Keratinocyte (primary cell): ENCODE measurements around the gene CDK14. TPM values are rescaled to one million over a fixed set of nuclear protein-coding genes. Genes with fewer than 3 reads are reported as not detected.

Experiments
- DNase-seq: peaks from one replicate; pipeline ENCODE4 v3.0.0-alpha.2; 2011; ENCODE audit warnings: low read depth, missing footprints, low spot score
- FAIRE-seq: peaks from 2 replicates; lab custom pipeline; 2011; peaks lifted over from hg19 to GRCh38; lab: Jason Lieb, UNC
- H2AFZ ChIP-seq: 2 replicates; pipeline ENCODE4 v1.6.0; 2012; ENCODE audit warnings: low read length, control low read depth, inconsistent platforms; ENCODE audit not compliant: control insufficient read depth
- H3K27ac ChIP-seq: 2 replicates; pipeline ENCODE4 v1.5.1; 2011; ENCODE audit warnings: low read length; ENCODE audit not compliant: control insufficient read depth, insufficient read depth
- H3K27me3 ChIP-seq: 3 replicates; pipeline ENCODE4 v1.6.0; 2011; ENCODE audit warnings: low read length; ENCODE audit not compliant: control insufficient read depth, insufficient read depth; ENCODE audit errors: extremely low read depth
- H3K36me3 ChIP-seq, 2 experiments: 2 replicates in 1 of 2; 3 replicates in 1 of 2; pipeline ENCODE4 v1.5.1; 2011; ENCODE audit warnings: low read length in 2 of 2, mild to moderate bottlenecking in 1 of 2; ENCODE audit not compliant: control insufficient read depth in 2 of 2, insufficient read depth in 2 of 2; ENCODE audit errors: extremely low read depth in 1 of 2
- H3K4me1 ChIP-seq: 3 replicates; pipeline ENCODE4 v1.5.1; 2011; ENCODE audit warnings: low read length; ENCODE audit not compliant: control insufficient read depth, insufficient read depth; ENCODE audit errors: extremely low read depth
- H3K4me2 ChIP-seq: 3 replicates; pipeline ENCODE4 v1.6.0; 2011; ENCODE audit warnings: low read depth, low read length; ENCODE audit not compliant: control insufficient read depth, insufficient read depth; ENCODE audit errors: extremely low read depth
- H3K4me3 ChIP-seq, 3 experiments: fragments of 200-600 bp in 1 of 3; sonication (generic) in 1 of 3; 2 replicates in 2 of 3; 3 replicates in 1 of 3; pipeline ENCODE4 v1.5.1; 2011 to 2016; ENCODE audit warnings: low read length in 3 of 3, mild to moderate bottlenecking in 3 of 3, control low read depth in 2 of 3, inconsistent platforms in 1 of 3, low read depth in 1 of 3, mixed read lengths in 1 of 3, mixed run types in 1 of 3, moderate library complexity in 1 of 3; ENCODE audit not compliant: control insufficient read depth in 2 of 3, insufficient read depth in 2 of 3; ENCODE audit errors: extremely low read depth in 1 of 3
- H3K79me2 ChIP-seq: 2 replicates; pipeline ENCODE4 v1.6.0; 2012; ENCODE audit warnings: low read length; ENCODE audit not compliant: control insufficient read depth, insufficient read depth
- H3K9ac ChIP-seq: 3 replicates; pipeline ENCODE4 v1.6.0; 2011; ENCODE audit warnings: low read length; ENCODE audit not compliant: control insufficient read depth, insufficient read depth; ENCODE audit errors: extremely low read depth
- H3K9me1 ChIP-seq: 3 replicates; pipeline ENCODE4 v1.6.0; 2011; ENCODE audit warnings: low read length; ENCODE audit not compliant: control insufficient read depth, insufficient read depth; ENCODE audit errors: extremely low read depth
- H3K9me3 ChIP-seq: 2 replicates; pipeline ENCODE4 v1.5.1; 2012; ENCODE audit warnings: low read depth, low read length; ENCODE audit not compliant: control insufficient read depth
- H4K20me1 ChIP-seq: 3 replicates; pipeline ENCODE4 v1.6.0; 2011; ENCODE audit warnings: low read length; ENCODE audit not compliant: control insufficient read depth, insufficient read depth; ENCODE audit errors: extremely low read depth
- EZH2 ChIP-seq: IDR thresholded peaks from one replicate; pipeline ENCODE4 v1.6.1; 2012; ENCODE audit warnings: inconsistent platforms, mild to moderate bottlenecking, low read length, moderate library complexity
- dilution Hi-C: fragments of 300-500 bp; cut with MboI; formaldehyde crosslinking; loops from one replicate; pipeline ENCODE4 v1.7.0; 2020; ENCODE audit warnings: low sequenced_read_pairs; ENCODE audit not compliant: extremely low pct_ligation_motif_present
- polyA plus RNA-seq, 5 experiments: library from polyadenylated mRNA; depleted of rRNA in 3 of 5; stranded (reverse) in 3 of 5; stranded (forward) in 1 of 5; unstranded in 1 of 5; fragments of >200 nt; gene quantifications; 1 replicate in 1 of 5; 2 replicates in 3 of 5; 3 replicates in 1 of 5; pipeline versions ENCODE4 v1.2.1 to v1.2.3, GENCODE V29; 2011 to 2012; ENCODE audit warnings: missing spikeins in 2 of 5, low read depth in 1 of 5, low replicate concordance in 1 of 5
- TF ChIP-seq, protein P1 (sequence below), 3 experiments: IDR thresholded peaks in 1 of 3; conservative IDR thresholded peaks in 1 of 3; optimal IDR thresholded peaks in 1 of 3; 2 replicates in 2 of 3; 3 replicates in 1 of 3; pipeline versions ENCODE3 to v1.5.1; 2011; ENCODE audit warnings: low read length in 3 of 3, mild to moderate bottlenecking in 3 of 3, moderate library complexity in 2 of 3, control low read depth in 1 of 3, inconsistent platforms in 1 of 3; ENCODE audit not compliant: insufficient read depth in 2 of 3; ENCODE audit errors: extremely low read depth in 1 of 3

CDK14 gene
- polyA plus RNA-seq, 1 donor (not counting 4 experiments of a cell fraction or from before 2014, with no cell fraction given): 4.0 TPM

DNA sequence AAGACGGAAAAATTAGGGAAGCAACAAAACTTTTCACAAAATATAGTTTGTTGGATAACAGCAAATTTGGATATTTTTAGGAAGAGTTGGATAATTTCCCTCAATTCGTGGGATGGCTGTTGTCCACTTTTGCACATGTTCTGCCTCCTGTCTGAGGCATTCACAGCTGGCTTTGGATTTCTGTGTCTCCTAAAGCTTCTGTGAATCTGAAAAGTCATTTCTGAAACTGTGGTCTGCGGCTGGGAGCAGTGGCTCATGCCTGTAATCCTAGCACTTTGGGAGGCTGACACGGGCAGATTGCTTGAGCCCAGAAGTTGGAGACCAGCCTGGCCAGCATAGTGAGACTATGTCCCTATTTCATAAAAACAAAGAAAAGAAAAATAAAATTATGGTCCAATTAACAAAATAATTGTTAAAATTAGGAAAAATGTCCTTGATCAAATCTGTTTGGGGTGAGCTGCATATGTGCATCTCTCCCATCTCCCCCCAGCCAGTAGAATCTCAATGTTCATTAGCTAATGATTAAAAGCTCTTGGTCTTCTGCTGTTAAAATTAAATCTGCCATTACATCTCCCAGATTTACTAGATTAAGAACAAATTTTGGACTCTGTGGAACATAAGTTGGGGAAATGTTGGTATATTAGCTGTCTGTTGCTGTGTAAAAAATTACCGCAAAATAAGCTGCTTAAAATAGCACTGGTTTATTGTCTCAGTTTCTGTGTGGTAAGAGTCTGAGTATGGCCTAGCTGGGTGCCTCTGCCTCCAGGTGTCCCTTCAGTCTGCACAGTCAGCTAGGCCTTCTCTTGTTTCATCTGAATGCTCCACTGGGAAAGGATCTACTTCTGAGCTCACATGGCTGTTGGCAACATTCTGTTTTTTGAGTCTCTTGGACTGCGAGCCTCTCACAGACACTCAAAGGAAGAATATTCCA is 336.1 kb downstream of the CDK14 start:
- Histone ChIP-seq H2AFZ (no peak overlapping the region), H3K9me1 (no peaks in the 10 kb centered on the region), H4K20me1 (no peaks in the 10 kb centered on the region), H3K79me2 (no peaks in the 10 kb centered on the region), H3K9ac (no peak overlapping the region), H3K4me1 (no peaks in the 10 kb centered on the region), H3K27me3 (no peaks in the 10 kb centered on the region), H3K36me3 (no peaks in the 10 kb centered on the region), H3K4me2 (no peak overlapping the region), H3K9me3 (no peaks in the 10 kb centered on the region), H3K27ac (no peak overlapping the region), H3K4me3 (no peak overlapping the region)
- TF ChIP-seq, protein P1, sequence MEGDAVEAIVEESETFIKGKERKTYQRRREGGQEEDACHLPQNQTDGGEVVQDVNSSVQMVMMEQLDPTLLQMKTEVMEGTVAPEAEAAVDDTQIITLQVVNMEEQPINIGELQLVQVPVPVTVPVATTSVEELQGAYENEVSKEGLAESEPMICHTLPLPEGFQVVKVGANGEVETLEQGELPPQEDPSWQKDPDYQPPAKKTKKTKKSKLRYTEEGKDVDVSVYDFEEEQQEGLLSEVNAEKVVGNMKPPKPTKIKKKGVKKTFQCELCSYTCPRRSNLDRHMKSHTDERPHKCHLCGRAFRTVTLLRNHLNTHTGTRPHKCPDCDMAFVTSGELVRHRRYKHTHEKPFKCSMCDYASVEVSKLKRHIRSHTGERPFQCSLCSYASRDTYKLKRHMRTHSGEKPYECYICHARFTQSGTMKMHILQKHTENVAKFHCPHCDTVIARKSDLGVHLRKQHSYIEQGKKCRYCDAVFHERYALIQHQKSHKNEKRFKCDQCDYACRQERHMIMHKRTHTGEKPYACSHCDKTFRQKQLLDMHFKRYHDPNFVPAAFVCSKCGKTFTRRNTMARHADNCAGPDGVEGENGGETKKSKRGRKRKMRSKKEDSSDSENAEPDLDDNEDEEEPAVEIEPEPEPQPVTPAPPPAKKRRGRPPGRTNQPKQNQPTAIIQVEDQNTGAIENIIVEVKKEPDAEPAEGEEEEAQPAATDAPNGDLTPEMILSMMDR (optimal IDR thresholded peaks at IDR 0.05 in 1 of 3, IDR thresholded peaks at IDR 0.05 in 1 of 3, conservative IDR thresholded peaks at IDR 0.05 in 1 of 3; ENCODE audit: extremely low read depth in 1 of 3, insufficient read depth in 2 of 3, low read length in 3 of 3): no peak
- no peak for TF ChIP-seq EZH2
- dilution Hi-C loops: no loop called here
- no peak for FAIRE-seq
- no peak for DNase-seq

DNA sequence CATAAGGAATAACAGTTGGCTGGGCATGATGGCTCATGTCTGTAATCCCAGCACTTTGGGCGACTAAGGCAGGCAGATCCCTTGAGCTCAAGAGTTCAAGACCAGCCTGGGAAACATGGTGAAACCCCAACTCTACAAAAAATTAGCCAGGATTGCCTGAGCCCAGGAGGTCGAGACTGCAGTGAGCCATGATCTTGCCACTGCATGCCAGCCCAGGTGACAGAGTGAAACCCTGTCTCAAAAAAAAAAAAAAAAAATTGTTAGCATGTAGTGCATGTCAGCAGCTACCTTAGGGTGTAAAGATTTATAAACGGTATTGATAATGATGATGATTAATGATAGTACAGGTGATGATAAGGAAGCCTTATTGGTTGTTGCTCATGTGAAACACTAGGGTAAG is 336.9 kb downstream of the CDK14 start:
- no peaks in the 10 kb centered on the region for H3K9me1 ChIP-seq
- no peak overlapping the region for H2AFZ ChIP-seq
- H3K27me3 ChIP-seq: no peaks in the 10 kb centered on the region
- H3K9me3 ChIP-seq: no peaks in the 10 kb centered on the region
- H3K79me2 ChIP-seq: no peaks in the 10 kb centered on the region
- TF ChIP-seq, protein P1 (optimal IDR thresholded peaks at IDR 0.05 in 1 of 3, IDR thresholded peaks at IDR 0.05 in 1 of 3, conservative IDR thresholded peaks at IDR 0.05 in 1 of 3; ENCODE audit: extremely low read depth in 1 of 3, insufficient read depth in 2 of 3, low read length in 3 of 3): no peak
- TF ChIP-seq EZH2: no peak
- FAIRE-seq (no peak), DNase-seq (no peak)
- no peak overlapping the region for H3K4me2 ChIP-seq
- no peaks in the 10 kb centered on the region for H4K20me1 ChIP-seq
- H3K4me3 ChIP-seq: no peak overlapping the region
- no peak overlapping the region for H3K27ac ChIP-seq
- H3K9ac ChIP-seq: no peak overlapping the region
- dilution Hi-C loops: no loop called here
- no peaks in the 10 kb centered on the region for H3K36me3 ChIP-seq
- no peaks in the 10 kb centered on the region for H3K4me1 ChIP-seq
